Measurements from ENCODE around the gene TMEM231. TPM values are rescaled to one million over a fixed set of nuclear protein-coding genes. Genes with fewer than 3 reads are reported as not detected.

Gene TMEM231
- total and polyA plus RNA-seq, 2 of the 8 experiments (the other 6 are each of a cell fraction or from before 2014, with no cell fraction given), result 8.3 to 26.7 TPM

DNA sequence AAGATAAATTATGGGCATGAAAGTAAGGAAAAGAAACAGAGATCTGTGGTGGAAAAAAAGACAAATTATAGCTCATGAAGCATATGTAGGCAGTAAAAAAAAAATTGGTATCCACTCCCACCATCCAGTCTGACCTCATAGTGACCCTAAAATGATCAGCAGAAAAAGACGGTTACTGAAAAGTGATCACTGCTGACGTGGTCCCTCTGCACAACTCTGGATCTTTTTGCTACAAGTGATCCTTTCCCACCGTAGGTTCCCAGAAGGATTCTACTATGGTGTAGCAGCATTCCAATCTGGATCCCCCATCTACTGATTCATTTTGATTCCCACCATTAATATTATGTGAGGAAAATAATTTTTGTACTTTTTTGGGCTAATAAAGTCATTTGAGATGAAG is 49.9 kb downstream of the TMEM231 start:
- Histone ChIP-seq H3K9ac (replicated peaks in 1 of 4; ENCODE audit: extremely low read depth in 1 of 4, low read depth in 3 of 4, low read length in 3 of 4) (no peak overlapping the region), H2BK12ac (ENCODE audit: low read depth, low read length) (no peak overlapping the region), H3K23ac (ENCODE audit: insufficient read length) (no peak overlapping the region), H3K4me1 (replicated peaks in 1 of 4; ENCODE audit: control insufficient read depth in 3 of 4, insufficient read depth in 4 of 4, low read length in 3 of 4) (no peaks in the 10 kb centered on the region), H3K36me3 (ENCODE audit: control insufficient read depth in 2 of 4, insufficient read depth in 4 of 4, low read length in 3 of 4) (no peaks in the 10 kb centered on the region), H3K4ac (replicated peaks; ENCODE audit: insufficient read length, low read depth, low read length) (no peak overlapping the region), H2BK15ac (ENCODE audit: low read length) (no peak overlapping the region), H3K79me2 (ENCODE audit: control insufficient read depth in 1 of 2, insufficient read depth in 2 of 2, low read length in 2 of 2) (no peaks in the 10 kb centered on the region), H3K27ac (ENCODE audit: low read depth, low read length) (no peak overlapping the region), H3K4me2 (ENCODE audit: insufficient read depth in 1 of 2, low read depth in 2 of 2, low read length in 2 of 2) (no peak overlapping the region), H3K23me2 (ENCODE audit: low read depth, low read length) (no peaks in the 10 kb centered on the region), H4K5ac (ENCODE audit: insufficient read length, low read depth, low read length) (no peak overlapping the region), H3K27me3 (replicated peaks in 1 of 4; ENCODE audit: control insufficient read depth in 3 of 4, extremely low read depth in 1 of 4, insufficient read depth in 3 of 4, low read length in 3 of 4) (no peaks in the 10 kb centered on the region; a peak in 1 of 7 replicates), H4K91ac (replicated peaks; ENCODE audit: insufficient read length, low read length) (no peak overlapping the region), H4K20me1 (replicated peaks in 1 of 2; ENCODE audit: control insufficient read depth in 1 of 2, insufficient read depth in 2 of 2, low read length in 2 of 2) (no peaks in the 10 kb centered on the region), H2AK5ac (ENCODE audit: low read depth, low read length) (no peak overlapping the region), H2BK120ac (replicated peaks; ENCODE audit: low read depth, low read length) (no peak overlapping the region), H3K18ac (ENCODE audit: extremely low read depth, low read length) (no peak overlapping the region), H3K56ac (replicated peaks; ENCODE audit: insufficient read length, low read depth, low read length) (no peak overlapping the region), H3K4me3 (ENCODE audit: extremely low read depth in 1 of 4, insufficient read depth in 2 of 4, low read depth in 3 of 4, low read length in 4 of 4) (no peak overlapping the region), H2AFZ (ENCODE audit: low read length) (no peak overlapping the region), H3K9me3 (ENCODE audit: insufficient read depth in 2 of 2, low read depth in 1 of 2, low read length in 1 of 2) (no peaks in the 10 kb centered on the region), H2BK20ac (ENCODE audit: low read length) (no peak overlapping the region), H2BK5ac (ENCODE audit: low read depth, low read length) (no peak overlapping the region), H3K14ac (ENCODE audit: insufficient read length) (no peak overlapping the region), H3K79me1 (ENCODE audit: low read depth, low read length) (no peaks in the 10 kb centered on the region), H4K8ac (ENCODE audit: extremely low read depth, insufficient read depth, low read length) (no peak overlapping the region)
- ChIA-PET CTCF (ENCODE audit: partially characterized antibody) (interaction anchor here (0.7 to 7.3 kb wide), 4 partner anchors 10 to 53 kb away, joined by 3 to 40 read pairs (median 6); partner anchors contain the start of gene CHST6), POLR2A (ENCODE audit: partially characterized antibody) (interaction anchor here (1.0 kb wide), 1 partner anchor 11 kb away, joined by 3 read pairs; the partner anchor contains the start of gene CHST6)
- no peak for FAIRE-seq
- DNase-seq (ENCODE audit: low read depth in 1 of 2, low spot score in 2 of 2), result no peak
- 83% methylated on average over 3 of the region's 3 CpGs; no CpG with 5 or more reads in 1 of the 2 experiments for WGBS, 2 experiments (ENCODE audit: extremely low coverage in 1 of 2, insufficient coverage in 1 of 2, insufficient read length in 1 of 2, insufficient replicate concordance in 2 of 2, low coverage in 1 of 2, low lambda C conversion rate in 2 of 2, missing lambda C conversion rate in 1 of 2)
- TF ChIP-seq PHF8 (conservative IDR thresholded peaks at IDR 0.05; ENCODE audit: low read depth, low read length), result no peak
- TF ChIP-seq RBBP5 (IDR thresholded peaks at IDR 0.05; ENCODE audit: borderline replicate concordance, low read depth, low read length), result no peak
- no peak for TF ChIP-seq TAF1 (IDR thresholded peaks at IDR 0.05; ENCODE audit: low read depth, low read length)
- no peak for TF ChIP-seq TEAD4 (IDR thresholded peaks at IDR 0.05; ENCODE audit: low read depth, low read length)
- no peak for TF ChIP-seq SRF (IDR thresholded peaks at IDR 0.05; ENCODE audit: low read depth, low read length)
- TF ChIP-seq, protein P1, sequence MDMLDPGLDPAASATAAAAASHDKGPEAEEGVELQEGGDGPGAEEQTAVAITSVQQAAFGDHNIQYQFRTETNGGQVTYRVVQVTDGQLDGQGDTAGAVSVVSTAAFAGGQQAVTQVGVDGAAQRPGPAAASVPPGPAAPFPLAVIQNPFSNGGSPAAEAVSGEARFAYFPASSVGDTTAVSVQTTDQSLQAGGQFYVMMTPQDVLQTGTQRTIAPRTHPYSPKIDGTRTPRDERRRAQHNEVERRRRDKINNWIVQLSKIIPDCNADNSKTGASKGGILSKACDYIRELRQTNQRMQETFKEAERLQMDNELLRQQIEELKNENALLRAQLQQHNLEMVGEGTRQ (IDR thresholded peaks at IDR 0.05; ENCODE audit: low read length), result no peak
- no peak for TF ChIP-seq RFX5 (IDR thresholded peaks at IDR 0.05; ENCODE audit: borderline replicate concordance, low read depth, low read length)
- TF ChIP-seq GABPA (IDR thresholded peaks at IDR 0.05; ENCODE audit: borderline replicate concordance, insufficient read depth, low read length), result no peak
- TF ChIP-seq TAF7 (optimal IDR thresholded peaks at IDR 0.05; ENCODE audit: borderline replicate concordance, low read depth, low read length), result no peak
- TF ChIP-seq, protein P2, sequence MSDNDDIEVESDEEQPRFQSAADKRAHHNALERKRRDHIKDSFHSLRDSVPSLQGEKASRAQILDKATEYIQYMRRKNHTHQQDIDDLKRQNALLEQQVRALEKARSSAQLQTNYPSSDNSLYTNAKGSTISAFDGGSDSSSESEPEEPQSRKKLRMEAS (IDR thresholded peaks at IDR 0.05), result no peak
- TF ChIP-seq POLR2A (IDR thresholded peaks at IDR 0.05; ENCODE audit: control extremely low read depth in 1 of 2, low read depth in 2 of 2, low read length in 2 of 2), result no peak
- no peak for TF ChIP-seq TBP (IDR thresholded peaks at IDR 0.05; ENCODE audit: low read depth, low read length)
- TF ChIP-seq, protein P3, sequence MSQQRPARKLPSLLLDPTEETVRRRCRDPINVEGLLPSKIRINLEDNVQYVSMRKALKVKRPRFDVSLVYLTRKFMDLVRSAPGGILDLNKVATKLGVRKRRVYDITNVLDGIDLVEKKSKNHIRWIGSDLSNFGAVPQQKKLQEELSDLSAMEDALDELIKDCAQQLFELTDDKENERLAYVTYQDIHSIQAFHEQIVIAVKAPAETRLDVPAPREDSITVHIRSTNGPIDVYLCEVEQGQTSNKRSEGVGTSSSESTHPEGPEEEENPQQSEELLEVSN (IDR thresholded peaks at IDR 0.05), result no peak
